ENCODE results near the gene ABCC1. TPM values are rescaled to one million over a fixed set of nuclear protein-coding genes. Genes with fewer than 3 reads are reported as not detected.
"Not testable (repeated sequence)": the region's sequence is repeated elsewhere in the genome, so short reads cannot be mapped to it uniquely, and the experiment has no call there.

ABCC1 gene
- total and polyA plus RNA-seq, 4 donors = 2.9 to 61.9 (median 43.6) TPM

DNA sequence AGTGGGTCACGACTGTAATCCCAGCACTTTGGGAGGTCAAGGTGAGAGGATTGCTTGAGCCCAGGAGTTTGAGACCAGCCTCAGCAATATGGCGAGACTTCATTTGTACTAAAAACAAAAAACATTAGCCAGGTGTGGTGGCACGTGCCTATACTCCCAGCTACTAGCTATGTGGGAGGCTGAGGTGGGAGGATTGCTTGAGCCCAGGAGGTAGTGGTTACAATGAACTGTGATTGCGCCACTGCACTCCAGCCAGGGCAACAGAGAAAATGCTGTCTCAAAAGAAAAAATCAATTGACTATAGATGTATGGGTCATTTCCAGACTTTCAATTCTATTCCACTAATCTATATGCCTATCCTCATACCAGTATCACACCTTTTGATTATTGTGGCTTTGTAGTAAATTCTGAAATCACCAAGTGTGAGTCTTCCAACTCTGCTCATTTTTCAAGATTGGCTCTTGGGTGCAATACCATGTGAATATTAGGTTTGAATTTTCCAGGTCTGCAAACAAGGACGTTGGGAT, 33.8 kb upstream of the ABCC1 start:
- Histone ChIP-seq H3K4me3 (ENCODE audit: low read length in 2 of 2) (no peak overlapping the region), H3K4me1 (ENCODE audit: control insufficient read depth in 1 of 2, insufficient read depth in 2 of 2, low read length in 2 of 2) (no peaks in the 10 kb centered on the region), H3K27ac (ENCODE audit: low read depth in 1 of 2, low read length in 2 of 2) (no peak overlapping the region), H3K9me3 (ENCODE audit: control insufficient read depth, low read length) (no peaks in the 10 kb centered on the region), H3K36me3 (ENCODE audit: control insufficient read depth in 1 of 2, insufficient read depth in 2 of 2, low read length in 1 of 2) (no peaks in the 10 kb centered on the region), H3K27me3 (ENCODE audit: control insufficient read depth in 1 of 2, insufficient read depth in 2 of 2, low read length in 1 of 2) (no peaks in the 10 kb centered on the region)
- ATAC-seq (ENCODE audit: low FRiP score) (no peak), DNase-seq (peak in 1 of 2 donors; percentile 9)
- intact Hi-C loops (cut with DNase I) = no loop called here
- WGBS, 2 donors = 80 to 91% methylated on average over 5 of the region's 5 CpGs

DNA sequence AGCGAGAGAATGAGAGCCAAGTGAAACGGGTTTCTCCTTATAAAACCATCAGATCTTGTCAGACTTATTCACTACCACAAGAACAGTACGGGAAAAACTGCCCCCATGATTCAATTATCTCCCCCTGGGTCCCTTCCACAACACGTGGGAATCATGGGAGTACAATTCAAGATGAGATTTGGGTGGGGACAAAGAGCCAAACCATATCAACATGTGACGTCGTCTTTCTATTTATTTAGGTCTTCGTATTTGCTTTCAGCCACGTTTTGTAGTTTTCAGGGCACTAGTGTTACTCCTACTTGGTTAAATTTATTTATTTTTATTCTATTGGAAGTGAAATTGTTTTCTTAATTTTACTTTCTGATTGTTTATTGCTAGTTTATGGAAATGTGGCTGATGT, 33.1 kb upstream of the ABCC1 start:
- 88 to 89% methylated on average over 8 of the region's 8 CpGs for WGBS, 2 donors
- Histone ChIP-seq H3K36me3 (ENCODE audit: control insufficient read depth in 1 of 2, insufficient read depth in 2 of 2, low read length in 1 of 2) (no peaks in the 10 kb centered on the region), H3K27me3 (ENCODE audit: control insufficient read depth in 1 of 2, insufficient read depth in 2 of 2, low read length in 1 of 2) (no peaks in the 10 kb centered on the region), H3K4me1 (ENCODE audit: control insufficient read depth in 1 of 2, insufficient read depth in 2 of 2, low read length in 2 of 2) (no peaks in the 10 kb centered on the region), H3K4me3 (ENCODE audit: low read length in 2 of 2) (no peak overlapping the region), H3K27ac (ENCODE audit: low read depth in 1 of 2, low read length in 2 of 2) (no peak overlapping the region), H3K9me3 (ENCODE audit: control insufficient read depth, low read length) (no peaks in the 10 kb centered on the region)
- ATAC-seq (ENCODE audit: low FRiP score) (no peak), DNase-seq (no peak)
- intact Hi-C loops (cut with DNase I) = no loop called here

DNA sequence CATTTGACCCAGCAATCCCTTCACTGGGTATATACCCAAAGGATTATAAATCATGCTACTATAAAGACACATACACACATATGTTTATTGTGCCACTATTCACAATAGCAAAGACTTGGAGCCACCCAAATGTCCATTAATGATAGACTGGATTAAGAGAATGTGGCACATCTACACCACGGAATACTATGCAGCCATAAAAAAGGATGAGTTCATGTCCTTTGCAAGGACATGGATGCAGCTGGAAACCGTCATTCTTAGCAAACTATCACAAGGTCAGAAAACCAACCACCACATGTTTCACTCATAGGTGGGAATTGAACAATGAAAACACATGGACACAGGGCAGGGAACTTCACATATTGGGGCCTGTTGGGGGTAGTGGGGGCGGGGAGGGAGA, 31.1 kb upstream of the ABCC1 start:
- intact Hi-C loops (cut with DNase I); H3K36me3 ChIP-seq (ENCODE audit: control insufficient read depth in 1 of 2, insufficient read depth in 2 of 2, low read length in 1 of 2); ATAC-seq (ENCODE audit: low FRiP score); H3K4me3 ChIP-seq (ENCODE audit: low read length in 2 of 2); H3K27me3 ChIP-seq (ENCODE audit: control insufficient read depth in 1 of 2, insufficient read depth in 2 of 2, low read length in 1 of 2); H3K9me3 ChIP-seq (ENCODE audit: control insufficient read depth, low read length); DNase-seq; H3K27ac ChIP-seq (ENCODE audit: low read depth in 1 of 2, low read length in 2 of 2); H3K4me1 ChIP-seq (ENCODE audit: control insufficient read depth in 1 of 2, insufficient read depth in 2 of 2, low read length in 2 of 2): not testable (repeated sequence)
- WGBS, 2 donors = 87 to 94% methylated on average over 3 of the region's 3 CpGs

DNA sequence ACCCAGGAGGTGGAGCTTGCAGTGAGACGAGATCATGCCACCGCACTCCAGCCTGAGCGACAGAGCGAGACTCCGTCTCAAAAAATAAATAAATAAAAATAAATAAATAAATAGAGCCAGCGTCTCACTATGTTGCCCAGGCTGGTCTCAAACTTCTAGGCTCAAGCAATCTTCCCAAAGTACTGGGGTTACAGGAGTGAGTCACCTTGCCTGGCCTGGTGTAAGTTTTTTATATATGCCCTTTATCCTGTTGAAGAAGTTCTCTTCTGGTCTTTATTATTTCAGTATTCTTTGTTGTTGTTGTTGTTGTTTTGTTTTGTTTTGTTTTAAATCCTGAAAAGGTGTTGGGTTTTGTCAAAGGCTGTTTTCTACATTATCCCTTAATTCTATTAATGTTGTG, 30.1 kb upstream of the ABCC1 start:
- no peaks in the 10 kb centered on the region for H3K4me1 ChIP-seq (ENCODE audit: control insufficient read depth in 1 of 2, insufficient read depth in 2 of 2, low read length in 2 of 2)
- H3K4me3 ChIP-seq (ENCODE audit: low read length in 2 of 2) = no peak overlapping the region
- H3K36me3 ChIP-seq (ENCODE audit: control insufficient read depth in 1 of 2, insufficient read depth in 2 of 2, low read length in 1 of 2) = no peaks in the 10 kb centered on the region
- DNase-seq = no peak
- no peaks in the 10 kb centered on the region for H3K27me3 ChIP-seq (ENCODE audit: control insufficient read depth in 1 of 2, insufficient read depth in 2 of 2, low read length in 1 of 2)
- intact Hi-C loops (cut with DNase I) = no loop called here
- H3K9me3 ChIP-seq (ENCODE audit: control insufficient read depth, low read length) = no peaks in the 10 kb centered on the region
- WGBS, 2 donors = 96 to 97% methylated on average over 6 of the region's 6 CpGs
- no peak overlapping the region for H3K27ac ChIP-seq (ENCODE audit: low read depth in 1 of 2, low read length in 2 of 2)
- ATAC-seq (ENCODE audit: low FRiP score) = no peak

DNA sequence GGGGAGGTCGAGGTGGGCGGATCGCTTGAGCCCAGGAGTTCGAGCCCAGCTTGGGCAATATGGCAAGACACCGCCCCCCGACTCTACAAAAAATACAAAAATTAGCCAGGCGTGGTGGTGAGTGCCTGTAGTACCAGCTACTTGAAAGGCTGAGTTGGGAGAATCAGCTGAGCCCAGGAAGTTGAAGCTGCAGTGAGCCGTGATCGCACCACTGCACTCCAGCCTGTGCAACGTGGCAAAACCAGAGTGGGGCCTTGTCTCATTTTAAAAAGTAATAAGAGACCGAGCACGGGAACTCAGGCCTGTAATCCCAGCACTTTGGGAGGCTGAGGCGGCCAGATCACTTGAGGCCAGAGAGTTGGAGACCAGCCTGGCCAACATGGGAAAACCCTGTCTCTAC, 24.4 kb upstream of the ABCC1 start:
- Histone ChIP-seq H3K27me3 (ENCODE audit: control insufficient read depth in 1 of 2, insufficient read depth in 2 of 2, low read length in 1 of 2) (no peaks in the 10 kb centered on the region), H3K27ac (ENCODE audit: low read depth in 1 of 2, low read length in 2 of 2) (no peak overlapping the region), H3K4me1 (ENCODE audit: control insufficient read depth in 1 of 2, insufficient read depth in 2 of 2, low read length in 2 of 2) (no peaks in the 10 kb centered on the region), H3K4me3 (ENCODE audit: low read length in 2 of 2) (no peak overlapping the region), H3K9me3 (ENCODE audit: control insufficient read depth, low read length) (no peaks in the 10 kb centered on the region), H3K36me3 (ENCODE audit: control insufficient read depth in 1 of 2, insufficient read depth in 2 of 2, low read length in 1 of 2) (no peaks in the 10 kb centered on the region)
- DNase-seq = no peak
- WGBS, 2 donors = 97 to 98% methylated on average over 13 of the region's 13 CpGs
- ATAC-seq (ENCODE audit: low FRiP score) = no peak
- intact Hi-C loops (cut with DNase I) = no loop called here

DNA sequence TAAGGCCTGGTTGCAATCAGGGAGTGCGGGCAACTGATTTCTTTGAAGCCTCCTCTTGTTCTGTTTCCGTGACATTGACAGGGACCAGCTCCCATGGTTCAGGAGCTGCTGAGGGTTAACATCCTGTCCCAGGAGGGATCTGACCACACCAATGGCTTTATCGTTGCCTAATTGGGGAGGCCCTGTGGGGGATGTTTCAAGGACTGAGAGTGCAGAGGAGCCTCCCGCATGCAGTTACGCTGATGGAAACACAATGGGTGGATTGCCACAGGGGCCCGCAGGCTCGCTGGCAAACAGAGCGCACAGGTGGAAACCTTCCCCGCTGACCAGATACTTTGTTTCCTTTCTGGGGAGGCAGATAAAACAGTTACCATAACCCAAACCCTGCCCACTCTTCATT, 23.8 kb upstream of the ABCC1 start:
- ATAC-seq (ENCODE audit: low FRiP score) = no peak
- intact Hi-C loops (cut with DNase I) = no loop called here
- no peak overlapping the region for H3K27ac ChIP-seq (ENCODE audit: low read depth in 1 of 2, low read length in 2 of 2)
- no peak for DNase-seq
- no peaks in the 10 kb centered on the region for H3K36me3 ChIP-seq (ENCODE audit: control insufficient read depth in 1 of 2, insufficient read depth in 2 of 2, low read length in 1 of 2)
- no peaks in the 10 kb centered on the region for H3K4me1 ChIP-seq (ENCODE audit: control insufficient read depth in 1 of 2, insufficient read depth in 2 of 2, low read length in 2 of 2)
- H3K9me3 ChIP-seq (ENCODE audit: control insufficient read depth, low read length) = no peaks in the 10 kb centered on the region
- no peak overlapping the region for H3K4me3 ChIP-seq (ENCODE audit: low read length in 2 of 2)
- WGBS, 2 donors = 86 to 90% methylated on average over 9 of the region's 9 CpGs
- H3K27me3 ChIP-seq (ENCODE audit: control insufficient read depth in 1 of 2, insufficient read depth in 2 of 2, low read length in 1 of 2) = no peaks in the 10 kb centered on the region

DNA sequence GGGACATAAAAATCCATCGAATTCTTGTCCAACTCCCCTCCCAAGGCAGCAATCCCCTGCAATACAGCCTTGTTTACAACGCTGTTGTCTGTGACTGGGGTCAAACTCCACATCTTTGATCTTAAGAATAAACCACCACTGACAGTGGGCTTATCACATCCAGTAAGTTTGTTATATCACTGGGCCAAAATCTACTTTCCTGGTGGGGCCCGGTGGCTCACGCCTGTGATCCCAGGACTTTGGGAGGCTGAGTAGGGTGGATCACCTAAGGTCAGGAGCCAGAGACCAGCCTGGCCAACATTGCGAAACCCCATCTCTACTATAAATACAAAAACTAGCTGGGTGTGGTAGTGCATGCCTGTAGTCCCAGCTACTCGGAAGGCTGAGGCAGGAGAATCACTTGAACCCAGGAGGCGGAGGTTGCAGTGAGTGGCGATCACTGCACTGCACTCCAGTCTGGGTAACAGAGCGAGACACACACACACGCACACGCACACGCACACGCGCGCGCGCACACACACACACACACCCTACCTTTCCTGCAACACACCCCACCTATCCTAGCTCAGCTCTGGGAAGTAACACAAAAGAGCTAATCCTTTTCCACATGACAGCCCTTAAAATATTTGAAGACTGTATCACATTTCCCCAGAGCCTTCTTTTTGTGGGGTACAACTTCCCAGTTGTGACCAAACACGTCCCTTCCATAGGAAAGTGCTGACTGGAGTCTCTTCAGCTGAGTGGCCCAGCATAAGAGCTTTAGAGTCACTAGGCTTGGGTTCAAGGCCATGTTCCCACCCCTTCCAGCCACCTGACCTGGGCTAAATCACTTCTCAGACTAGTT, 20.9 kb upstream of the ABCC1 start:
- intact Hi-C loops (cut with DNase I) = no loop called here
- Histone ChIP-seq H3K27ac (ENCODE audit: low read depth in 1 of 2, low read length in 2 of 2) (no peak overlapping the region), H3K4me1 (ENCODE audit: control insufficient read depth in 1 of 2, insufficient read depth in 2 of 2, low read length in 2 of 2) (no peaks in the 10 kb centered on the region), H3K9me3 (ENCODE audit: control insufficient read depth, low read length) (no peaks in the 10 kb centered on the region), H3K4me3 (ENCODE audit: low read length in 2 of 2) (no peak overlapping the region), H3K27me3 (ENCODE audit: control insufficient read depth in 1 of 2, insufficient read depth in 2 of 2, low read length in 1 of 2) (no peaks in the 10 kb centered on the region), H3K36me3 (ENCODE audit: control insufficient read depth in 1 of 2, insufficient read depth in 2 of 2, low read length in 1 of 2) (no peaks in the 10 kb centered on the region)
- DNase-seq (no peak), ATAC-seq (ENCODE audit: low FRiP score) (no peak)
- 96% methylated on average over 18 of the region's 18 CpGs for WGBS, 2 donors

DNA sequence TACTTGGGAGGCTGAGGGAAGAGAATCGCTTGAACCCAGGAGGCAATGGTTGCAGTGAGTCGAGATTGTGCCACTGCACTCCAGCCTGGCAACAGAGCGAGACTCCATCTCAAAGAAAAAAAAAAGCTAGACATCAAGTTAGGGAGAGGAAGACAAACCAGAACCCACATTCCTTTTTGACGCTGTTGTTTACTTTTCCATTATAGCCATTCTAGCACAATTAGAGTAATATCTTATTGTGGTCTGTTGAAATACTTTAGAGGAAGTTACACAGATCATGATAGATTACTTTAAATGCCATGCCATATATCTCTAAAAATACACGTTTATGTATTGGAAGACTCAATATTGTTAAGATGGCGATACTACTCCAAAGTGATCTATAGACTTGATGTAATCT, 16.5 kb upstream of the ABCC1 start:
- H3K4me1 ChIP-seq (ENCODE audit: control insufficient read depth in 1 of 2, insufficient read depth in 2 of 2, low read length in 2 of 2) = no peaks in the 10 kb centered on the region
- WGBS, 2 donors = 73 to 77% methylated on average over 6 of the region's 6 CpGs
- ATAC-seq (ENCODE audit: low FRiP score) (no peak), DNase-seq (no peak)
- no peaks in the 10 kb centered on the region for H3K9me3 ChIP-seq (ENCODE audit: control insufficient read depth, low read length)
- H3K4me3 ChIP-seq (ENCODE audit: low read length in 2 of 2) = no peak overlapping the region
- H3K27ac ChIP-seq (ENCODE audit: low read depth in 1 of 2, low read length in 2 of 2) = no peak overlapping the region
- intact Hi-C loops (cut with DNase I) = no loop called here
- H3K27me3 ChIP-seq (ENCODE audit: control insufficient read depth in 1 of 2, insufficient read depth in 2 of 2, low read length in 1 of 2) = no peaks in the 10 kb centered on the region
- H3K36me3 ChIP-seq (ENCODE audit: control insufficient read depth in 1 of 2, insufficient read depth in 2 of 2, low read length in 1 of 2) = no peaks in the 10 kb centered on the region

DNA sequence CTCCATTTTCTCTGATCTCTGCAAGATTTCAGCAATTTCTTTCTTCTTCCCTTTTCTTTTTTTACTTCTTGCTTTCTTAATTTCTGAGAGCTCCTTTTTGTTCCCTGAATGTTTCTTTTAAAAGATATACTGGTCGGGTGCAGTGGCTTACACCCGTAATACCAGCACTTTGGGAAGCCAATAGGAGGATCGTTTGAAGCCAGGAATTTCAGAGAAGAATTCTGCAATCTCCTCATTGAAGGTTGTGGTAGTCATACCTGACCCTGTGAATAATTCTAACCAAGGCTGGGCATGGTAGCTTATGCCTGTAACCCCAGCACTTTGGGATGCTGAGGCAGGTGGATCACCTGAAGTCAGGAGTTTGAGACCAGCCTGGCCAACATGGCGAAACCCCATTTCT, 15.6 kb upstream of the ABCC1 start:
- no peaks in the 10 kb centered on the region for H3K4me1 ChIP-seq (ENCODE audit: control insufficient read depth in 1 of 2, insufficient read depth in 2 of 2, low read length in 2 of 2)
- no peak overlapping the region for H3K27ac ChIP-seq (ENCODE audit: low read depth in 1 of 2, low read length in 2 of 2)
- no peaks in the 10 kb centered on the region for H3K27me3 ChIP-seq (ENCODE audit: control insufficient read depth in 1 of 2, insufficient read depth in 2 of 2, low read length in 1 of 2)
- no peak for ATAC-seq (ENCODE audit: low FRiP score)
- no peaks in the 10 kb centered on the region for H3K9me3 ChIP-seq (ENCODE audit: control insufficient read depth, low read length)
- no peaks in the 10 kb centered on the region for H3K36me3 ChIP-seq (ENCODE audit: control insufficient read depth in 1 of 2, insufficient read depth in 2 of 2, low read length in 1 of 2)
- WGBS, 2 donors = 81 to 83% methylated on average over 4 of the region's 4 CpGs
- H3K4me3 ChIP-seq (ENCODE audit: low read length in 2 of 2) = no peak overlapping the region
- no peak for DNase-seq
- intact Hi-C loops (cut with DNase I) = no loop called here

Data from aorta (tissue), 5 donors.